Skeletal muscle satellite cell (primary cell): ENCODE measurements around the gene ZMIZ1.

ENCODE experiments used
- H3K27me3 ChIP-seq: 2 replicates; pipeline ENCODE4 v1.7.0; 2013; ENCODE audit warnings: low read length; ENCODE audit not compliant: control insufficient read depth, insufficient read depth
- H3K36me3 ChIP-seq: 2 replicates; pipeline ENCODE4 v1.7.0; 2013; ENCODE audit warnings: mild to moderate bottlenecking, control low read depth, low read length; ENCODE audit not compliant: insufficient read depth
- H3K4me1 ChIP-seq: 2 replicates; pipeline ENCODE4 v1.7.0; 2013; ENCODE audit warnings: low read length; ENCODE audit not compliant: control insufficient read depth, insufficient read depth
- H3K4me2 ChIP-seq: 2 replicates; pipeline ENCODE4 v1.7.0; 2013; ENCODE audit warnings: mild to moderate bottlenecking, low read length
- H3K4me3 ChIP-seq: 2 replicates; pipeline ENCODE4 v1.7.0; 2013; ENCODE audit warnings: low read length
- H3K9ac ChIP-seq: 2 replicates; pipeline ENCODE4 v1.7.0; 2013; ENCODE audit warnings: mild to moderate bottlenecking, low read depth, low read length, moderate library complexity
- H3K9me3 ChIP-seq: replicated peaks from 2 replicates; pipeline ENCODE4 v1.7.0; 2013; ENCODE audit warnings: mild to moderate bottlenecking, control low read depth, low read length

ZMIZ1 gene

GRCh38 chr10:79180414-79181221, 111.9 kb downstream of the ZMIZ1 start:
- Histone ChIP-seq H3K4me1 (peaks cover 86% of the 10 kb centered on the region), H3K36me3 (peaks cover 27% of the 10 kb centered on the region), H3K27me3 (no peaks in the 10 kb centered on the region), H3K4me3 (no peak overlapping the region), H3K9me3 (no peaks in the 10 kb centered on the region), H3K4me2 (no peak overlapping the region), H3K9ac (no peak overlapping the region)

GRCh38 chr10:79181227-79181626, 112.5 kb downstream of the ZMIZ1 start:
- H3K4me3 ChIP-seq, result no peak overlapping the region
- peaks cover 33% of the 10 kb centered on the region for H3K36me3 ChIP-seq
- H3K9me3 ChIP-seq, result no peaks in the 10 kb centered on the region
- H3K4me2 ChIP-seq, result no peak overlapping the region
- no peak overlapping the region for H3K9ac ChIP-seq
- no peaks in the 10 kb centered on the region for H3K27me3 ChIP-seq
- H3K4me1 ChIP-seq, result peaks cover 92% of the 10 kb centered on the region

GRCh38 chr10:79181698-79182521, 113.1 kb downstream of the ZMIZ1 start:
- Histone ChIP-seq H3K4me2 (no peak overlapping the region), H3K36me3 (peaks cover 36% of the 10 kb centered on the region), H3K9ac (no peak overlapping the region), H3K27me3 (no peaks in the 10 kb centered on the region), H3K9me3 (no peaks in the 10 kb centered on the region), H3K4me1 (peaks cover 86% of the 10 kb centered on the region), H3K4me3 (no peak overlapping the region)

GRCh38 chr10:79182781-79183467, 114.2 kb downstream of the ZMIZ1 start:
- H3K9ac ChIP-seq, result no peak overlapping the region
- peaks cover 45% of the 10 kb centered on the region for H3K36me3 ChIP-seq
- H3K4me2 ChIP-seq, result no peak overlapping the region
- H3K9me3 ChIP-seq, result no peaks in the 10 kb centered on the region
- H3K4me3 ChIP-seq, result no peak overlapping the region
- H3K27me3 ChIP-seq, result no peaks in the 10 kb centered on the region
- peaks cover 80% of the 10 kb centered on the region for H3K4me1 ChIP-seq

GRCh38 chr10:79183468-79183865, 114.7 kb downstream of the ZMIZ1 start:
- Histone ChIP-seq H3K27me3 (no peaks in the 10 kb centered on the region), H3K36me3 (peaks cover 44% of the 10 kb centered on the region), H3K4me1 (peaks cover 75% of the 10 kb centered on the region), H3K4me2 (no peak overlapping the region), H3K9ac (peak overlapping the region; percentile 8), H3K9me3 (no peaks in the 10 kb centered on the region), H3K4me3 (no peak overlapping the region)

GRCh38 chr10:79184145-79184625, 115.4 kb downstream of the ZMIZ1 start:
- Histone ChIP-seq H3K9ac (peak overlapping the region; percentile 8), H3K4me3 (no peak overlapping the region), H3K9me3 (no peaks in the 10 kb centered on the region), H3K4me1 (peaks cover 73% of the 10 kb centered on the region), H3K36me3 (peaks cover 44% of the 10 kb centered on the region), H3K27me3 (no peaks in the 10 kb centered on the region), H3K4me2 (peak overlapping the region; percentile 26)

GRCh38 chr10:79184657-79185056, 115.9 kb downstream of the ZMIZ1 start:
- Histone ChIP-seq H3K4me1 (peaks cover 73% of the 10 kb centered on the region), H3K36me3 (peaks cover 40% of the 10 kb centered on the region), H3K9ac (no peak overlapping the region), H3K9me3 (no peaks in the 10 kb centered on the region), H3K4me2 (peak overlapping the region; percentile 26), H3K4me3 (no peak overlapping the region), H3K27me3 (no peaks in the 10 kb centered on the region)

- Histone ChIP-seq H3K4me3 (no peak overlapping the region), H3K9ac (peak overlapping the region; percentile 37), H3K27me3 (no peaks in the 10 kb centered on the region), H3K36me3 (peaks cover 36% of the 10 kb centered on the region), H3K4me2 (peak overlapping the region; percentile 26), H3K4me1 (peaks cover 74% of the 10 kb centered on the region), H3K9me3 (no peaks in the 10 kb centered on the region)
Observed at GRCh38 chr10:79185067-79185774, 116.5 kb downstream of the ZMIZ1 start.

GRCh38 chr10:79185796-79186374, 117.1 kb downstream of the ZMIZ1 start:
- peaks cover 36% of the 10 kb centered on the region for H3K36me3 ChIP-seq
- peak overlapping the region; percentile 26 for H3K4me2 ChIP-seq
- peaks cover 74% of the 10 kb centered on the region for H3K4me1 ChIP-seq
- no peak overlapping the region for H3K4me3 ChIP-seq
- no peaks in the 10 kb centered on the region for H3K27me3 ChIP-seq
- no peaks in the 10 kb centered on the region for H3K9me3 ChIP-seq
- H3K9ac ChIP-seq, result peak overlapping the region; percentile 37

- no peak overlapping the region for H3K9ac ChIP-seq
- H3K36me3 ChIP-seq, result peaks cover 41% of the 10 kb centered on the region
- H3K27me3 ChIP-seq, result no peaks in the 10 kb centered on the region
- H3K9me3 ChIP-seq, result no peaks in the 10 kb centered on the region
- H3K4me2 ChIP-seq, result no peak overlapping the region
- no peak overlapping the region for H3K4me3 ChIP-seq
- H3K4me1 ChIP-seq, result peaks cover 74% of the 10 kb centered on the region
Observed at GRCh38 chr10:79186486-79187120, 117.8 kb downstream of the ZMIZ1 start.
